Transverse colon (tissue), 4 donors: ENCODE measurements around the gene PPAN.

Experiments
- POLR2A ChIP-seq: fragments of 450-650 bp; IDR thresholded peaks from one replicate; pipeline ENCODE4 v1.6.1; 2016; ENCODE audit warnings: antibody characterized with exemption, mild to moderate bottlenecking, moderate library complexity
- POLR2AphosphoS5 ChIP-seq, 3 donors: sonication (generic); formaldehyde crosslinking; IDR thresholded peaks; one replicate each; pipeline ENCODE4 v1.6.1; 2016; ENCODE audit warnings: antibody characterized with exemption in 3 of 3
- TF ChIP-seq, protein P1 (sequence below), 5 experiments: fragments of 200-600 bp in 3 of 5; fragments of 450-650 bp in 2 of 5; sonication (generic) in 3 of 5; IDR thresholded peaks; 1 replicate in 2 of 5; 2 replicates in 3 of 5; pipeline ENCODE4 v1.5.1; 2016 to 2017; ENCODE audit warnings: antibody characterized with exemption in 5 of 5, inconsistent platforms in 3 of 5, mild to moderate bottlenecking in 2 of 5, moderate library complexity in 1 of 5

- TF ChIP-seq, protein P1, sequence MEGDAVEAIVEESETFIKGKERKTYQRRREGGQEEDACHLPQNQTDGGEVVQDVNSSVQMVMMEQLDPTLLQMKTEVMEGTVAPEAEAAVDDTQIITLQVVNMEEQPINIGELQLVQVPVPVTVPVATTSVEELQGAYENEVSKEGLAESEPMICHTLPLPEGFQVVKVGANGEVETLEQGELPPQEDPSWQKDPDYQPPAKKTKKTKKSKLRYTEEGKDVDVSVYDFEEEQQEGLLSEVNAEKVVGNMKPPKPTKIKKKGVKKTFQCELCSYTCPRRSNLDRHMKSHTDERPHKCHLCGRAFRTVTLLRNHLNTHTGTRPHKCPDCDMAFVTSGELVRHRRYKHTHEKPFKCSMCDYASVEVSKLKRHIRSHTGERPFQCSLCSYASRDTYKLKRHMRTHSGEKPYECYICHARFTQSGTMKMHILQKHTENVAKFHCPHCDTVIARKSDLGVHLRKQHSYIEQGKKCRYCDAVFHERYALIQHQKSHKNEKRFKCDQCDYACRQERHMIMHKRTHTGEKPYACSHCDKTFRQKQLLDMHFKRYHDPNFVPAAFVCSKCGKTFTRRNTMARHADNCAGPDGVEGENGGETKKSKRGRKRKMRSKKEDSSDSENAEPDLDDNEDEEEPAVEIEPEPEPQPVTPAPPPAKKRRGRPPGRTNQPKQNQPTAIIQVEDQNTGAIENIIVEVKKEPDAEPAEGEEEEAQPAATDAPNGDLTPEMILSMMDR (IDR thresholded peaks at IDR 0.05) = peak in 2 of 5 experiments; percentile 8 to 41
- TF ChIP-seq POLR2A (peak; percentile 37), POLR2AphosphoS5 (IDR thresholded peaks at IDR 0.05) (peak in 1 of 3 donors; percentile 34)
These were observed 36.7 kb downstream of the PPAN start for GRCh38 chr19:10142701-10143375.
